ENCODE results near the gene LYST.

DNA sequence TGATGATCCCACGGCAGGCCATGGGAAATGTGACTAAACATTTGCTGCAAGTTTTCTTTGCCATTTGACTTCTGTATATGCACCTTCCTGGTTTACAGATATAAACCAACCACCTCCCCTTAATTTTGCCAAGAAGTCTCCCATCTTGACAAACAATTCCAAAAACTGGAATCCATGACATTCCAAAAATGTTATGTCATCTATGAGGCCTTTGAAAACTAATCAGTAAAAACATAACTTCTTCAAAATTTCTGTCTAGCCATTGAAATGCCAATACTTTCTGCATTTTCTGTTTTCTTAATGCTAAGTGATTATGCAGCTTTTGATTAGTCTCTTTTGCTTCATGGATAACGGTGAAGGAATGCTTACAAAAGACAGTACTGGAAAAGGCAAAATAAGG lies 84.1 kb downstream of the LYST start:
- no peak for TF ChIP-seq EZH2phosphoT487 (IDR thresholded peaks at IDR 0.05; ENCODE audit: low read depth, severe bottlenecking, unreplicated experiment)
- TF ChIP-seq, protein P1, sequence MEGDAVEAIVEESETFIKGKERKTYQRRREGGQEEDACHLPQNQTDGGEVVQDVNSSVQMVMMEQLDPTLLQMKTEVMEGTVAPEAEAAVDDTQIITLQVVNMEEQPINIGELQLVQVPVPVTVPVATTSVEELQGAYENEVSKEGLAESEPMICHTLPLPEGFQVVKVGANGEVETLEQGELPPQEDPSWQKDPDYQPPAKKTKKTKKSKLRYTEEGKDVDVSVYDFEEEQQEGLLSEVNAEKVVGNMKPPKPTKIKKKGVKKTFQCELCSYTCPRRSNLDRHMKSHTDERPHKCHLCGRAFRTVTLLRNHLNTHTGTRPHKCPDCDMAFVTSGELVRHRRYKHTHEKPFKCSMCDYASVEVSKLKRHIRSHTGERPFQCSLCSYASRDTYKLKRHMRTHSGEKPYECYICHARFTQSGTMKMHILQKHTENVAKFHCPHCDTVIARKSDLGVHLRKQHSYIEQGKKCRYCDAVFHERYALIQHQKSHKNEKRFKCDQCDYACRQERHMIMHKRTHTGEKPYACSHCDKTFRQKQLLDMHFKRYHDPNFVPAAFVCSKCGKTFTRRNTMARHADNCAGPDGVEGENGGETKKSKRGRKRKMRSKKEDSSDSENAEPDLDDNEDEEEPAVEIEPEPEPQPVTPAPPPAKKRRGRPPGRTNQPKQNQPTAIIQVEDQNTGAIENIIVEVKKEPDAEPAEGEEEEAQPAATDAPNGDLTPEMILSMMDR (IDR thresholded peaks at IDR 0.05; ENCODE audit: poor library complexity), result no peak
- no peak for TF ChIP-seq EZH2 (IDR thresholded peaks at IDR 0.05; ENCODE audit: borderline replicate concordance)

Measured in hepatocyte (in vitro differentiated cells).